Loucy (cell line): ENCODE results near the gene PRKAR2B.

Source experiments
- H2AFZ ChIP-seq: fragments of 200-600 bp; sonication (generic); 2 replicates; pipeline ENCODE4 v1.6.0; 2016; ENCODE audit warnings: antibody characterized with exemption, mild to moderate bottlenecking, low read length, moderate library complexity
- H3F3A ChIP-seq: fragments of 200-600 bp; 2 replicates; pipeline ENCODE4 v1.6.0; 2016; ENCODE audit warnings: antibody characterized with exemption, low read depth, mild to moderate bottlenecking
- H3K27me3 ChIP-seq: fragments of 200-600 bp; sonication (generic); 2 replicates; pipeline ENCODE4 v1.6.1; 2014; ENCODE audit warnings: low read length, mild to moderate bottlenecking; ENCODE audit not compliant: insufficient read depth, poor library complexity, severe bottlenecking
- H3K36me3 ChIP-seq: fragments of 200-600 bp; sonication (generic); 2 replicates; pipeline ENCODE4 v1.6.1; 2016; ENCODE audit warnings: low read length; ENCODE audit not compliant: insufficient read depth
- H3K4me1 ChIP-seq: fragments of 200-600 bp; sonication (generic); 2 replicates; pipeline ENCODE4 v1.5.1; 2014; ENCODE audit warnings: low read length, mild to moderate bottlenecking; ENCODE audit not compliant: insufficient read depth, poor library complexity, severe bottlenecking
- H3K4me2 ChIP-seq: fragments of 200-600 bp; sonication (generic); 2 replicates; pipeline ENCODE4 v1.6.0; 2014; ENCODE audit warnings: antibody characterized with exemption, low read length, low read depth, mild to moderate bottlenecking; ENCODE audit not compliant: poor library complexity, severe bottlenecking
- H3K4me3 ChIP-seq: fragments of 200-600 bp; sonication (generic); 2 replicates; pipeline ENCODE4 v1.5.1; 2014; ENCODE audit warnings: low read length, mild to moderate bottlenecking, mixed read lengths; ENCODE audit not compliant: poor library complexity, severe bottlenecking
- H3K79me2 ChIP-seq: fragments of 200-600 bp; sonication (generic); 2 replicates; pipeline ENCODE4 v1.6.1; 2014; ENCODE audit warnings: low read length; ENCODE audit not compliant: insufficient read depth
- H3K9ac ChIP-seq: fragments of 200-600 bp; sonication (generic); 2 replicates; pipeline ENCODE4 v1.6.0; 2014; ENCODE audit warnings: mild to moderate bottlenecking, low read depth, low read length, moderate library complexity; ENCODE audit not compliant: poor library complexity, severe bottlenecking
- H3K9me2 ChIP-seq: fragments of 200-600 bp; sonication (generic); replicated peaks from 2 replicates; pipeline ENCODE4 v1.6.1; 2016; ENCODE audit warnings: low read depth, low read length, mixed read lengths
- H3K9me3 ChIP-seq: fragments of 200-600 bp; sonication (generic); 2 replicates; pipeline ENCODE4 v1.6.1; 2014; ENCODE audit warnings: mild to moderate bottlenecking, antibody characterized with exemption, low read length, low read depth; ENCODE audit not compliant: insufficient read depth
- H4K20me1 ChIP-seq: fragments of 200-600 bp; sonication (generic); 2 replicates; pipeline ENCODE4 v1.6.0; 2014; ENCODE audit warnings: antibody characterized with exemption, low read length, mild to moderate bottlenecking; ENCODE audit not compliant: insufficient read depth, poor library complexity, severe bottlenecking
- CTCF ChIP-seq: fragments of 200-600 bp; sonication (generic); conservative IDR thresholded peaks from 2 replicates; pipeline ENCODE4 v1.5.1; 2014; ENCODE audit warnings: mild to moderate bottlenecking, antibody characterized with exemption, low read length
- EZH2phosphoT487 ChIP-seq: fragments of 200-600 bp; IDR thresholded peaks from 2 replicates; pipeline ENCODE4 v1.6.1; 2018; ENCODE audit warnings: antibody characterized with exemption, mild to moderate bottlenecking, moderate library complexity, borderline replicate concordance

The PRKAR2B gene

GRCh38 chr7:107190090-107190489 lies 145.6 kb downstream of the PRKAR2B start:
- Histone ChIP-seq H3K9ac (no peak overlapping the region), H3K9me3 (no peaks in the 10 kb centered on the region), H3K4me1 (no peaks in the 10 kb centered on the region), H3K27me3 (no peaks in the 10 kb centered on the region), H3K9me2 (no peaks in the 10 kb centered on the region), H3K36me3 (peaks cover 68% of the 10 kb centered on the region), H4K20me1 (no peaks in the 10 kb centered on the region), H3K79me2 (no peaks in the 10 kb centered on the region), H3K4me3 (no peak overlapping the region), H2AFZ (no peak overlapping the region), H3K4me2 (no peak overlapping the region), H3F3A (no peaks in the 10 kb centered on the region)
- no peak for TF ChIP-seq CTCF
- no peak for TF ChIP-seq EZH2phosphoT487

- no peaks in the 10 kb centered on the region for H3K79me2 ChIP-seq
- peaks cover 61% of the 10 kb centered on the region for H3K36me3 ChIP-seq
- no peaks in the 10 kb centered on the region for H3K27me3 ChIP-seq
- H3K4me2 ChIP-seq, result no peak overlapping the region
- no peaks in the 10 kb centered on the region for H3F3A ChIP-seq
- H3K4me3 ChIP-seq, result no peak overlapping the region
- no peak overlapping the region for H2AFZ ChIP-seq
- H3K9me2 ChIP-seq, result no peaks in the 10 kb centered on the region
- H4K20me1 ChIP-seq, result no peaks in the 10 kb centered on the region
- no peaks in the 10 kb centered on the region for H3K9me3 ChIP-seq
- TF ChIP-seq EZH2phosphoT487 (no peak), CTCF (peak; percentile 23; the same call in 1 of the 2 replicates)
- no peak overlapping the region for H3K9ac ChIP-seq
- no peaks in the 10 kb centered on the region for H3K4me1 ChIP-seq
Measured at GRCh38 chr7:107194052-107194451, 149.5 kb downstream of the PRKAR2B start.

- no peaks in the 10 kb centered on the region for H3K4me1 ChIP-seq
- H3K36me3 ChIP-seq, result peaks cover 58% of the 10 kb centered on the region; the same call in 1 of the 2 replicates
- H3K9ac ChIP-seq, result no peak overlapping the region
Measured at GRCh38 chr7:107196834-107197610, 152.5 kb downstream of the PRKAR2B start.

More at GRCh38 chr7:107196834-107197610, 152.5 kb downstream of the PRKAR2B start:
- no peaks in the 10 kb centered on the region for H3K79me2 ChIP-seq
- no peaks in the 10 kb centered on the region for H3K27me3 ChIP-seq
- H3K9me2 ChIP-seq, result no peaks in the 10 kb centered on the region
- no peak overlapping the region for H2AFZ ChIP-seq
- no peaks in the 10 kb centered on the region for H4K20me1 ChIP-seq
- H3F3A ChIP-seq, result no peaks in the 10 kb centered on the region
- H3K9me3 ChIP-seq, result no peaks in the 10 kb centered on the region
- no peak overlapping the region for H3K4me2 ChIP-seq
- no peak for TF ChIP-seq EZH2phosphoT487
- TF ChIP-seq CTCF, result no peak
- no peak overlapping the region for H3K4me3 ChIP-seq
